ENCODE data around the gene TMEM176A. TPM values are rescaled to one million over a fixed set of nuclear protein-coding genes. Genes with fewer than 3 reads are reported as not detected.

TMEM176A gene
- total RNA-seq, 1 donor from 2014 or later, result 2.0 TPM

DNA sequence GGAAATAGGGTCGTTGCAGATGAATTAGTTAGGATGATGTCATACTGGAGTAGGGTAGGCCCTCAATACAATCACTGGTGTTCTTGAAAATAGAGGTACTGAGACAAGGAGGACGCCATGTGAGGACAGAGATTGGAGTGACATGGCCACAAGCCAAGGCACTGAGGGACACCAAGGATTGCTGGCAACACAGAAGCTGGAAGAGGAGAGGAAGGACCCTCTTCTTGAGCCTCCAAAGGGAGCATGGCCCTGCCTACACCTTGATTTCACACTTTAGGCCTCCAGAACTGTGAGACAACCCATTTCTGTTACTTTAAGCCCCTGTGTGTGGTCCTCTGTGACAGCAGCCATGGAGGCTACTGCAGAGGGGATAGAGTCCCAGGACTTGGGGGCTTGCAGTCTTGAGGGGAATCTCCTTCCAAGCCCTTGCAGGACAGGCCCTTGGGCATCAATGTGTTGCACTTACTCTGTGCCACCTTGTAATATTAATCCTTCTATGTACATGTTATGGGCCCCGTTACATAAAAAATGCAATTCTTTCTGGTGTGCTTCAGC is 48.1 kb downstream of the TMEM176A start:
- Mint-ChIP-seq H3K4me3 (no peak overlapping the region), H3K4me1 (no peaks in the 10 kb centered on the region), H3K27ac (ENCODE audit: unreplicated experiment) (no peak overlapping the region), H3K36me3 (ENCODE audit: low read depth) (no peaks in the 10 kb centered on the region), H3K9me3 (no peaks in the 10 kb centered on the region), H3K27me3 (ENCODE audit: low read depth) (peaks cover 2% of the 10 kb centered on the region)
- TF ChIP-seq, protein P1, sequence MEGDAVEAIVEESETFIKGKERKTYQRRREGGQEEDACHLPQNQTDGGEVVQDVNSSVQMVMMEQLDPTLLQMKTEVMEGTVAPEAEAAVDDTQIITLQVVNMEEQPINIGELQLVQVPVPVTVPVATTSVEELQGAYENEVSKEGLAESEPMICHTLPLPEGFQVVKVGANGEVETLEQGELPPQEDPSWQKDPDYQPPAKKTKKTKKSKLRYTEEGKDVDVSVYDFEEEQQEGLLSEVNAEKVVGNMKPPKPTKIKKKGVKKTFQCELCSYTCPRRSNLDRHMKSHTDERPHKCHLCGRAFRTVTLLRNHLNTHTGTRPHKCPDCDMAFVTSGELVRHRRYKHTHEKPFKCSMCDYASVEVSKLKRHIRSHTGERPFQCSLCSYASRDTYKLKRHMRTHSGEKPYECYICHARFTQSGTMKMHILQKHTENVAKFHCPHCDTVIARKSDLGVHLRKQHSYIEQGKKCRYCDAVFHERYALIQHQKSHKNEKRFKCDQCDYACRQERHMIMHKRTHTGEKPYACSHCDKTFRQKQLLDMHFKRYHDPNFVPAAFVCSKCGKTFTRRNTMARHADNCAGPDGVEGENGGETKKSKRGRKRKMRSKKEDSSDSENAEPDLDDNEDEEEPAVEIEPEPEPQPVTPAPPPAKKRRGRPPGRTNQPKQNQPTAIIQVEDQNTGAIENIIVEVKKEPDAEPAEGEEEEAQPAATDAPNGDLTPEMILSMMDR (conservative IDR thresholded peaks at IDR 0.05), result no peak
- no peak for DNase-seq (ENCODE audit: low read depth, low spot score)

DNA sequence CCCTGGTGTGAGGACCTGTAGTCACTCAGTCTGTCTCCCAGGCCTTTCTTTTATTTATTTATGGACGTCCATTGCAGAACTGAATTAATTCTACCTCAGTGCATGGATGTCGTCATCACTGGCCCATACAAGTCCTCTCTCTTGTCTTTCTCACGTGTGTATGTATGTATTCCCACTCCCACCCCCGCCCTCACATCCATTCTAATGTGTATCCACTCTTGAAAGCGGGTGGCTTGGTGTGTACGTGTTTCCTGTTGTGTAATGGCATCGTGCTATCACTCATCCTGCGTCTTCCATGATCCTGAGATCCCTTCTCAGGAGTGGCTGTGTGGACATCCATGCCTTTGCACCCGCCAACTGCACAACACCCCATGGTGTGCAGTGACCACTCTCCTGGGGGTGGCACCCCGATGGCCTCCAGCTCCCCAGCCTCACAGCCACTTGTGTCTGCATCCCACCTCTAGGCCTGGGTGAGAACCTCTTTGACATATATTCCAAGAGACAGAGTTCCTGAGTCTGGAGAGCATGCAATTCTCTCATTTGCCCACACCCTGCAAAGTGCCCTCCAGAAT is 48.7 kb downstream of the TMEM176A start:
- TF ChIP-seq, protein P1 (conservative IDR thresholded peaks at IDR 0.05), result no peak
- Mint-ChIP-seq H3K4me1 (no peaks in the 10 kb centered on the region), H3K4me3 (no peak overlapping the region), H3K27me3 (ENCODE audit: low read depth) (peaks cover 2% of the 10 kb centered on the region), H3K27ac (ENCODE audit: unreplicated experiment) (no peak overlapping the region), H3K36me3 (ENCODE audit: low read depth) (no peaks in the 10 kb centered on the region), H3K9me3 (no peaks in the 10 kb centered on the region)
- DNase-seq (ENCODE audit: low read depth, low spot score), result no peak

DNA sequence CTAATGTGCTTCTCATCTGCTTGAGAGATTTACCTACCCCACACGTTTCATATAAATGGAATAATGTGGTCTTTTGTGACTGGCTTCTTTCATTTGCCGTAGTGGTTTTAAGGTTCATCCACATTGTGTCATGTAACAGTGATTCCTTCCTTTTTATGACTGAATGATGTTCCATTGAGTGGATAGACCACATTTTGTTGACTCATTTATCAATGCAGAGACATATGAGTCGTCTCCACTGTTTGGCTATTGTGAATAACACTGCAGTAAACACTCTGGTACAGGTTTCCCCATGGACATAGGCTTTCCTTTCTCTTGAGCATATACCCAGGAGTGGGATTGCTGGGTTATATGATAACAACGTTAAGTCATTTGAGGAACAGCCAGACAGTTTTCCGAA is 49.7 kb downstream of the TMEM176A start:
- no peak overlapping the region for H3K4me3 Mint-ChIP-seq
- no peak for DNase-seq (ENCODE audit: low read depth, low spot score)
- H3K36me3 Mint-ChIP-seq (ENCODE audit: low read depth), result no peaks in the 10 kb centered on the region
- H3K27ac Mint-ChIP-seq (ENCODE audit: unreplicated experiment), result no peak overlapping the region
- peaks cover 2% of the 10 kb centered on the region for H3K27me3 Mint-ChIP-seq (ENCODE audit: low read depth)
- no peaks in the 10 kb centered on the region for H3K9me3 Mint-ChIP-seq
- TF ChIP-seq, protein P1 (conservative IDR thresholded peaks at IDR 0.05), result no peak
- H3K4me1 Mint-ChIP-seq, result no peaks in the 10 kb centered on the region

DNA sequence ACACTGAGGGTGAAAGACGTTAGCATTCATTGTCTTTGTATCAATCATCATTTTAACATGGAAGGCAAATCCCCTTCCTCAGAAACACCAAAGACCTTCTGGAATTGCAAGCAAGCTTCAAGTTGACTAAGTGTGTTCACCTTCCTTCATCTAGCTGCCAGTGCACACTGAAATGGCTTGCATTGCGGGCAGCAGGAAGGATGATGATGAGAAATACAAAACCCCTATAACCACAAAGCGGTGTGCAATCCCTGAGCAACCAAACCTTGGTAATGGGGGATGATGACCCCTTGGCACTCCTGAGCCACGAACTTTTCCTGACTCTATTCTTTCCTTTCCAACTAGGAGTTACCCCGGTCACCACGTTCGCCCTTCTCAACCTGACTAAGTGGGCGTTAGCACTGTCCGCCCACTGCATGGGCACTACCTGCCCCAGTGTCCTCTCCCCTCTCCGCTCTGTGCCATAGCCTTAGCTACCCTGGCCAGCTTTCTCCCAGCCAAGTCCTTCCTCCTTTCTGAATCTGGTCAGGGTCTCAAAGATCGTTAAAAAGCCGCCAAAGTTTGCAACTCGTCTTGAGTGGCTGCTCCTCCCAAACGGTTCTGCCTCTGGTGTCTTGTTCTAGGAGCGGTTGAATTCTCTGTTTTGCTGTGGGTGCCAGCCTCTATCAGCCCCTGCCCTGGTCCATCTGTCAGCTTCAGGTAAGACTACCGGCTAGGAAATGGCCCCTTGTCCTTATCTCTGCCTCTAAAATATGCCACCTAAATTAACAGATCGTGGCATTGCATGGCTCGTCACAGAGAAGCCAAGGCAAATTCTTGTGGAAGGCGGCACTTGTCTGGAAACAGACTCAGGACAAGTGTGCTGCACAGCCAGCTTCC is 51.2 kb downstream of the TMEM176A start:
- Mint-ChIP-seq H3K4me1 (no peaks in the 10 kb centered on the region), H3K4me3 (no peak overlapping the region), H3K9me3 (no peaks in the 10 kb centered on the region), H3K36me3 (ENCODE audit: low read depth) (no peaks in the 10 kb centered on the region), H3K27me3 (ENCODE audit: low read depth) (peaks cover 2% of the 10 kb centered on the region), H3K27ac (ENCODE audit: unreplicated experiment) (no peak overlapping the region)
- TF ChIP-seq, protein P1 (conservative IDR thresholded peaks at IDR 0.05), result no peak
- DNase-seq (ENCODE audit: low read depth, low spot score), result no peak

DNA sequence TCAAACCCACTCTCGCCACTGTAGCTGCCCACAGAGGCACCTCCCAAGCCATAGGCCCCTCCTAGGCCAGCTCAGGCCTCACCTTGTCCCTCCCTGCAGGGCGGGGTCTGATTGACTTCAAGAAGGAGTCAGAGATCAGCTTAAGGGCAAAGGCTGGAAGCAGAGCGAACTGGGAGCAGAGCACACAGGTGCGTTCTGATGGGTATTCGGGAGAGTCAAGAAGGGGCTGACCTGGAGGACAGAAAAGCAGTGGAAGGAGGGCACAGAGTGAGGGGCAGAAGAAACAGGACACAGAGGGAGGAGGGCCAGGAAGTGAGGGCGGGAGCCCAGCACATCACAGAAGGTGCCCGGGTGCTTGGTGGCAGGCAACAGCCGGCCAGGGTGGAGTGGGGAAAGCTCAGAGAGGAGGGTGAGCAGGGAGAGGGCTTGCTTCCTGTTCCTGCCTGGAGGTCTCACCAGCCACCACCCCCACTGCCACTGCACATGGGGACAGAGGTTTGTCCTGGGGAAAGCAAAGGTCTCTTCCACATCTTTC is 51.9 kb downstream of the TMEM176A start, which contains the start of gene AOC1:
AOC1 (plus strand) TSS at position 147 of the 535 bp plus-strand sequence. CDS start 3,954 bp downstream, outside the sequence.
- Mint-ChIP-seq H3K36me3 (ENCODE audit: low read depth) (no peaks in the 10 kb centered on the region), H3K27ac (ENCODE audit: unreplicated experiment) (no peak within 1 kb of the TSS), H3K4me3 (no peak within 1 kb of the TSS), H3K4me1 (no peaks in the 10 kb centered on the region), H3K27me3 (ENCODE audit: low read depth) (peaks cover 2% of the 10 kb centered on the region), H3K9me3 (no peaks in the 10 kb centered on the region)
- no peak for DNase-seq (ENCODE audit: low read depth, low spot score)
- TF ChIP-seq, protein P1 (conservative IDR thresholded peaks at IDR 0.05), result no peak

All from neural crest cell (in vitro differentiated cells).